Activated CD8-positive, alpha-beta T cell treated with anti-CD3 and anti-CD28 coated beads for 36 hours (primary cell): ENCODE measurements around the gene NEK7. TPM values are rescaled to one million over a fixed set of nuclear protein-coding genes. Genes with fewer than 3 reads are reported as not detected.

Experiments
- ATAC-seq: fragments of 200-7000 bp; cut with Tn5 transposase; one replicate; pipeline ENCODE4 v1.10.0; 2021; ENCODE audit warnings: mild to moderate bottlenecking, moderate library complexity
- CTCF ChIA-PET: fragments of 350-600 bp; sonication (Branson Sonifier 250); formaldehyde crosslinking; loops from one replicate; lab custom pipeline; 2021; ENCODE audit warnings: antibody characterized with exemption; lab: Charles Lee
- POLR2A ChIA-PET: fragments of 350-600 bp; sonication (Branson Sonifier 250); formaldehyde crosslinking; loops from one replicate; lab custom pipeline; 2021; ENCODE audit warnings: antibody characterized with exemption; lab: Charles Lee
- DNase-seq: peaks from one replicate; pipeline ENCODE4 v3.0.0-alpha.2; 2020
- H3K27ac Mint-ChIP-seq: one replicate; pipeline ENCODE4 v1.8.0; 2021; ENCODE audit warnings: mild to moderate bottlenecking, mixed read lengths
- H3K27me3 Mint-ChIP-seq: one replicate; pipeline ENCODE4 v1.8.0; 2021; ENCODE audit warnings: mixed read lengths
- H3K36me3 Mint-ChIP-seq: one replicate; pipeline ENCODE4 v1.8.0; 2021; ENCODE audit warnings: low read depth, mixed read lengths
- H3K4me1 Mint-ChIP-seq: one replicate; pipeline ENCODE4 v1.8.0; 2021; ENCODE audit warnings: low read depth, mixed read lengths
- H3K4me3 Mint-ChIP-seq: one replicate; pipeline ENCODE4 v1.8.0; 2021; ENCODE audit warnings: mild to moderate bottlenecking, moderate library complexity, mixed read lengths
- H3K9me3 Mint-ChIP-seq: one replicate; pipeline ENCODE4 v1.8.0; 2021; ENCODE audit warnings: mixed read lengths
- intact Hi-C: fragments of 100-400 bp; cut with micrococcal nuclease; formaldehyde crosslinking; loops from one replicate; pipeline ENCODE4 v1.10.0; 2022
- total RNA-seq, 2 experiments: library from RNA; stranded (reverse); gene quantifications; one replicate each; pipeline ENCODE4 v1.2.3, GENCODE V29; 2021
- TF ChIP-seq, protein P1 (sequence below): fragments of 200-600 bp; IDR thresholded peaks from one replicate; pipeline ENCODE4 v1.8.0; 2022; ENCODE audit warnings: antibody characterized with exemption, mild to moderate bottlenecking

NEK7 gene
- total RNA-seq, 2 experiments from 2014 or later: 71.4 to 76.4 TPM

DNA sequence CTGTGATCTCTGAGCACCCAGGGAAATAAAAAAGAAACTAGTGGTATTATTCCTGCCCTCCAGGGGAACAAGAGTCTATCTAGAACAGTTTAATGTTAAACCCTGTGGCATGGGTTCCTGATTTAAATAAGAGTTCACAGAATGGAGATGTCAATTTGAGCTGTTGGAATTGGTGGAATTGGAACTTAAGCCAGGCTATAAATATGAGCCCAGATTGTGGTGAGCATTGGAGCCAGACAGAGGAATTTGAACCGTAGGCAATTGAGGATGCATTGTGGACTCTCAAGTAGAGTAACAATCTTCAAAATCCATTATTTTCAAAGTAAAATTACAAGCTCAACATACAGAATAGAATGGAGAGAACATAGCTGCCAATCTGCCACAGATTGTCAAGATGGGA, 98.2 kb downstream of the NEK7 start:
- ATAC-seq: no peak
- Mint-ChIP-seq H3K27ac (no peak overlapping the region), H3K27me3 (no peaks in the 10 kb centered on the region), H3K4me3 (no peak overlapping the region), H3K36me3 (peaks cover 21% of the 10 kb centered on the region), H3K4me1 (peaks cover 68% of the 10 kb centered on the region), H3K9me3 (peaks cover 3% of the 10 kb centered on the region)
- CTCF ChIA-PET: interaction anchor here (0.8 to 1.6 kb wide), 6 partner anchors 9 to 69 kb away, joined by 3 to 6 read pairs (median 3); no protein-coding TSS in a partner anchor
- POLR2A ChIA-PET: interaction anchor here (1.3 kb wide), 1 partner anchor 99 kb away, joined by 4 read pairs; the partner anchor contains the start of gene NEK7
- intact Hi-C loops: no loop called here
- TF ChIP-seq, protein P1, sequence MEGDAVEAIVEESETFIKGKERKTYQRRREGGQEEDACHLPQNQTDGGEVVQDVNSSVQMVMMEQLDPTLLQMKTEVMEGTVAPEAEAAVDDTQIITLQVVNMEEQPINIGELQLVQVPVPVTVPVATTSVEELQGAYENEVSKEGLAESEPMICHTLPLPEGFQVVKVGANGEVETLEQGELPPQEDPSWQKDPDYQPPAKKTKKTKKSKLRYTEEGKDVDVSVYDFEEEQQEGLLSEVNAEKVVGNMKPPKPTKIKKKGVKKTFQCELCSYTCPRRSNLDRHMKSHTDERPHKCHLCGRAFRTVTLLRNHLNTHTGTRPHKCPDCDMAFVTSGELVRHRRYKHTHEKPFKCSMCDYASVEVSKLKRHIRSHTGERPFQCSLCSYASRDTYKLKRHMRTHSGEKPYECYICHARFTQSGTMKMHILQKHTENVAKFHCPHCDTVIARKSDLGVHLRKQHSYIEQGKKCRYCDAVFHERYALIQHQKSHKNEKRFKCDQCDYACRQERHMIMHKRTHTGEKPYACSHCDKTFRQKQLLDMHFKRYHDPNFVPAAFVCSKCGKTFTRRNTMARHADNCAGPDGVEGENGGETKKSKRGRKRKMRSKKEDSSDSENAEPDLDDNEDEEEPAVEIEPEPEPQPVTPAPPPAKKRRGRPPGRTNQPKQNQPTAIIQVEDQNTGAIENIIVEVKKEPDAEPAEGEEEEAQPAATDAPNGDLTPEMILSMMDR: no peak
- no peak for DNase-seq

DNA sequence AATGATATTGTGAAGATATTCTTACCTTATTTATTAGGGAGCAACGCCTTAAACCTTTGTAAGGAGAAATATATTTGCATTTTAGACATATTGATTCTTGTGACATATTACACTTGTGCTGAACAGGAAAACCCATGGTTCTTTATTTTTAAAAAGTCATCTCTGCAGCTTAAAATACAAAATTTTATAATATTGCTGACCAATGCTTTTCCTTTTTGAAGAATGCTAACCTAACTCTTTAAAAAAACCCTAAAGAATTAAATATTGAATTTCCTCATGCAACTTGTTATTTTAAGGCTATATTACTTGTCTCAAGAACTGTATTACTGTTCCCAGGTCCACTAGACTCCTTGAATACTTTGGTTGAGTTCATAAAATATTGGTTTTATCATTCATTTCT, 99.0 kb downstream of the NEK7 start:
- no peaks in the 10 kb centered on the region for H3K27me3 Mint-ChIP-seq
- H3K27ac Mint-ChIP-seq: no peak overlapping the region
- CTCF ChIA-PET: interaction anchor here (1.5 kb wide), 1 partner anchor 11 kb away, joined by 6 read pairs; no protein-coding TSS in a partner anchor
- DNase-seq (no peak), ATAC-seq (no peak)
- H3K4me3 Mint-ChIP-seq: no peak overlapping the region
- peaks cover 3% of the 10 kb centered on the region for H3K9me3 Mint-ChIP-seq
- TF ChIP-seq, protein P1: no peak
- intact Hi-C loops: no loop called here
- POLR2A ChIA-PET: no interaction called here
- peaks cover 21% of the 10 kb centered on the region for H3K36me3 Mint-ChIP-seq
- peaks cover 74% of the 10 kb centered on the region for H3K4me1 Mint-ChIP-seq

DNA sequence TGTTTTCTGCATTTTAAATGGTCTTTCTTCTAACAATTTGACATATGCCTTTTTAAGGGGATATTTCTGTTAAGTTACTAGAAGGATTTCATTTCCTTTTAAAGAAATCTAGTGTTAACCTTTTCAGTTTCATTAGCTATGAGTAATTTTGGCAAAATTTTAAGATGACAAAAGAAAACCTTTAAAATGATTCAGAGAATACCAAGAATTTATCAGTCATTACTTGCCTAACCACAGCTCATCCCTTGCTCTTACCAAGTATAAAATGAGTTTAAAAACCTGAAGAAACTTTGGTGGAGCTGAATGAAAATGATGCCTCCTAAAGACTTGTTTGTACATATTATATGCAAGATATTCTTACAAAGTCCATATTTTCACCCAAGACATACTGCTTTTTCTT, 101.7 kb downstream of the NEK7 start:
- TF ChIP-seq, protein P1: no peak
- intact Hi-C loops: loop anchor here (2.0 kb wide), 1 partner anchor 92 kb away; no protein-coding TSS in a partner anchor
- H3K4me3 Mint-ChIP-seq: peak overlapping the region; percentile 33
- H3K4me1 Mint-ChIP-seq: peaks cover 75% of the 10 kb centered on the region
- H3K27ac Mint-ChIP-seq: peak overlapping the region; percentile 94
- ATAC-seq: peak; percentile 72
- CTCF ChIA-PET: interaction anchor here (0.8 kb wide), 1 partner anchor 100 kb away, joined by 3 read pairs; no protein-coding TSS in a partner anchor
- H3K27me3 Mint-ChIP-seq: no peaks in the 10 kb centered on the region
- peaks cover 3% of the 10 kb centered on the region for H3K9me3 Mint-ChIP-seq
- peaks cover 22% of the 10 kb centered on the region for H3K36me3 Mint-ChIP-seq
- DNase-seq: no peak
- POLR2A ChIA-PET: interaction anchor here (0.6 to 2.0 kb wide), 3 partner anchors 60 to 102 kb away, joined by 3 to 12 read pairs (median 4); partner anchors contain the start of gene NEK7

DNA sequence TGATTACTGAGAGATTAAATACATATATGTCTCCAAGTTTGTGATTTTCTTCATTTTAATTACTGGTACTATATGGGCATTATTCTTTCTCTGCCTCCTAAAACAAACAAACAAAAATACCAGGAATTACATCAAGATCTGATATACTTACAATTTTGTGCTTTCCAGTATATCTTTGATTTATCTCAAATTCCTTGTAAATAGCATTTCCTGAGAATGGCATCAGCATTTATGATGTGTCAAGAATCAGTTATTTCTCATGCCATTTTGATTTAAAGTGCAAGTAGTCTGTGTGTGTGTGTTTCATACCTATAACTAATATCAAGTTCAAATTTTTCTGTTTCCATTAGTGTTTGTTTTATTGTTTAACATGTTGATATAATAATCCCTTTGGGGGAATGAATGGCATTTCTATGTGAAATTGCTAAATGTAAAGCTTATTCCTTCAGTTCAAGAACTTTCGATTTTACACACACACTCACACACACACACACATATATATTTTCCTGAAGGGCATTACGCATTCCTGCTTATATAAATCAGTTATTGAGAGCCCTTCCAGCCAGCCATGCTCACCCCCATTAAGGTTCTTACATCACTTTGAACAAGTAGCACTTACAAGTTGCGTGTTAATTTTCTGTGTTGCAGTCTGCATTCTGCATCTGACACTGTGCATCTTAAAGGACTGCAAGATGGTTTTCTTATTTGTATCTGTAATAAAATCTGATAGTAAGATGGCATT, 102.7 kb downstream of the NEK7 start:
- DNase-seq (no peak), ATAC-seq (no peak)
- peak overlapping the region; percentile 79 for H3K27ac Mint-ChIP-seq
- intact Hi-C loops: loop anchor here (2.0 kb wide), 1 partner anchor 93 kb away; no protein-coding TSS in a partner anchor
- TF ChIP-seq, protein P1: no peak
- ChIA-PET POLR2A (no interaction called here), CTCF (no interaction called here)
- peaks cover 68% of the 10 kb centered on the region for H3K4me1 Mint-ChIP-seq
- peaks cover 3% of the 10 kb centered on the region for H3K9me3 Mint-ChIP-seq
- peaks cover 22% of the 10 kb centered on the region for H3K36me3 Mint-ChIP-seq
- H3K27me3 Mint-ChIP-seq: no peaks in the 10 kb centered on the region
- peak overlapping the region; percentile 8 for H3K4me3 Mint-ChIP-seq

DNA sequence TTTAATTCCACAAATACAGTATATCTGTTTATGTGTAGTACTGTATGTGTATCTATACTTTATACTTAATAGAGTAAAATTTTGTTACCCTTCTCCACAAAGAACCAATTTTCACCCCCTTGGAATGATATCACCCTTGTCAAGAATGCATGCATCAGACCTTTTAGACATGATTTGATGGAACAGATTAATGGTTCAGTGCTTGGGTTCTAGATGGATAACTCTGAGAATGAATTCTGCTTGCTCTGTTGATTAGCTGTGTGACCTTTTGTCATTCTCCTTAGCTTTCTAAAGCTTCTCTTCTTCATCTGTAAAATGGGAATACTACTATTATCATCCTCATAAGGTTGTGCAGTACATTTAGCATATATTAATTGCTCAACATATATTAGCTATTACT, 105.1 kb downstream of the NEK7 start:
- peaks cover 3% of the 10 kb centered on the region for H3K9me3 Mint-ChIP-seq
- H3K27ac Mint-ChIP-seq: no peak overlapping the region
- no peak overlapping the region for H3K4me3 Mint-ChIP-seq
- ChIA-PET CTCF (interaction anchor here (0.9 to 1.0 kb wide), 2 partner anchors 28 to 94 kb away, joined by 4 read pairs; no protein-coding TSS in a partner anchor), POLR2A (interaction anchor here (0.9 kb wide), 1 partner anchor 104 kb away, joined by 3 read pairs; no protein-coding TSS in a partner anchor)
- H3K27me3 Mint-ChIP-seq: no peaks in the 10 kb centered on the region
- TF ChIP-seq, protein P1: no peak
- DNase-seq (no peak), ATAC-seq (no peak)
- peaks cover 54% of the 10 kb centered on the region for H3K4me1 Mint-ChIP-seq
- intact Hi-C loops: no loop called here
- H3K36me3 Mint-ChIP-seq: peaks cover 16% of the 10 kb centered on the region
